SK-N-MC (cell line): ENCODE measurements around the gene SCN8A.

ENCODE experiments used
- EZH2 ChIP-seq: fragments of 200-600 bp; sonication (generic); IDR thresholded peaks from one replicate; pipeline ENCODE4 v1.6.1; 2017; ENCODE audit warnings: antibody characterized with exemption
- POLR2AphosphoS5 ChIP-seq: IDR thresholded peaks from 2 replicates; pipeline ENCODE4 v1.6.1; 2012; ENCODE audit warnings: mild to moderate bottlenecking, low read depth, low read length, borderline replicate concordance

DNA sequence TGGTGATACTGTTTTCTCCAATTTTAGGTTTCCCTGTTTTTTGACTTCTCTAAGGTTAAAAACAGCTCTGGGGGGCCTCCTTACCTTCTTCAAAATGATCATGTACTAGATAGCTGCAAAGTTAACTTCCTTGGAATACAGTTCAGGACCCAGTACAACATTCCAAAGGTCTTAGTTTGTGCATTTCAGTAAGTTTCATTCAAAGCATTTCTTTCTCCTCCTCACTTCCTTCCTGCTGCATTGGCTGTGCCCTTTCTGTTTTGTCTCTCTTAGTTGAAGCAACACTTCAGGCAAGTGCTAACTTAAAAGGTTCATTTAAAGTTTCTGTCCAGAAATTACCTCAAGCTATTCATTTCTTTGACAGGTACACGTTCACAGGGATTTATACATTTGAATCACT lies 95.7 kb downstream of the SCN8A start:
- TF ChIP-seq POLR2AphosphoS5 (no peak), EZH2 (no peak)
